Measurements from ENCODE around the gene KIAA1671. TPM values are rescaled to one million over a fixed set of nuclear protein-coding genes. Genes with fewer than 3 reads are reported as not detected.
A peak's percentile ranks its signal among the peaks of the same experiment; 100 is the strongest.

Gene KIAA1671
- total RNA-seq, 1 donor from 2014 or later, result 46.7 TPM

DNA sequence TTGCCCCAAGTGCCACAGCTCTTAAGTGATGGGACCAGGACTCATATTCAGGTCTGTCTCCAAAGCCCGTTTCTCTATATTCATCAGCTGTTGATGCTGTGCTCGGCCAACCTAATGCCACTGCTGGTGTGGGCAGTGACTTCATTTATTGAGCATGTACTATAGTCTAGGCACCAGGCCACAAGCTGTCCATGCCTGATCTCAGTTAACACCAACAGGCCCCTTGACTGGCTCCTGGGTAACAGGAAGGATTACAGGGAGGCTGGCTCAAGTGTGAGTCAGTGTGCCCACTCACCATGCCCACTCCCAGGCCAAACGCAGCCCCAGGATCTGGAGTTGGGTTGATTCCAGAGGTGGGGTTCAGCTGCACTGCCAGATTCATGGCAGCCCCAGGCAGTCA, 258.3 kb downstream of the KIAA1671 start:
- H3K27ac ChIP-seq, result no peak overlapping the region
- H3K9me3 ChIP-seq, result no peaks in the 10 kb centered on the region
- TF ChIP-seq, protein P1, sequence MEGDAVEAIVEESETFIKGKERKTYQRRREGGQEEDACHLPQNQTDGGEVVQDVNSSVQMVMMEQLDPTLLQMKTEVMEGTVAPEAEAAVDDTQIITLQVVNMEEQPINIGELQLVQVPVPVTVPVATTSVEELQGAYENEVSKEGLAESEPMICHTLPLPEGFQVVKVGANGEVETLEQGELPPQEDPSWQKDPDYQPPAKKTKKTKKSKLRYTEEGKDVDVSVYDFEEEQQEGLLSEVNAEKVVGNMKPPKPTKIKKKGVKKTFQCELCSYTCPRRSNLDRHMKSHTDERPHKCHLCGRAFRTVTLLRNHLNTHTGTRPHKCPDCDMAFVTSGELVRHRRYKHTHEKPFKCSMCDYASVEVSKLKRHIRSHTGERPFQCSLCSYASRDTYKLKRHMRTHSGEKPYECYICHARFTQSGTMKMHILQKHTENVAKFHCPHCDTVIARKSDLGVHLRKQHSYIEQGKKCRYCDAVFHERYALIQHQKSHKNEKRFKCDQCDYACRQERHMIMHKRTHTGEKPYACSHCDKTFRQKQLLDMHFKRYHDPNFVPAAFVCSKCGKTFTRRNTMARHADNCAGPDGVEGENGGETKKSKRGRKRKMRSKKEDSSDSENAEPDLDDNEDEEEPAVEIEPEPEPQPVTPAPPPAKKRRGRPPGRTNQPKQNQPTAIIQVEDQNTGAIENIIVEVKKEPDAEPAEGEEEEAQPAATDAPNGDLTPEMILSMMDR (IDR thresholded peaks at IDR 0.05), result no peak
- no peak for DNase-seq
- intact Hi-C loops (cut with DNase I), result no loop called here
- H3K4me3 ChIP-seq, result no peak overlapping the region
- no peak for ATAC-seq
- H3K4me1 ChIP-seq, result no peaks in the 10 kb centered on the region
- H3K27me3 ChIP-seq, result no peaks in the 10 kb centered on the region
- H3K36me3 ChIP-seq, result no peaks in the 10 kb centered on the region

DNA sequence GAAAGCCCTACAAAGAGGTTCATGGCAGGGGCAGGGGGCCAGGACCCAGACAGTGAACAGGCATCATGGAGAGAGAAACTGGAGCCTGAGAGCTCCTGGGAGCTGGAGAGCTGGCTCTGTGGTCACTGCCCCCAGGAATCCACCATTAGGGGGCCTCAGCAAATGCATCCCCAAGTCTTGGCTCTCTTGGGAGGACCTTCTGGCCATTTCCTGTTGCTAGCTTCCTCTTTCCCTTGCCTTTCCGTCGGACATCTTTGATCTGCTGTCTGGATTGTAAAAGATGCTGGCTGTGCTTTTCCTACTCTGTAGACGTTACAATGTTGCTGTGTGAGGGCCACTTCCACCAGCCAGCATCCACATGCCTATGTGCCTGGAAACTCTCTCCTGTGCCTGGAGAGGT, 259.8 kb downstream of the KIAA1671 start:
- no peak for ATAC-seq
- no peak overlapping the region for H3K27ac ChIP-seq
- no peak for DNase-seq
- H3K4me1 ChIP-seq, result no peaks in the 10 kb centered on the region
- H3K27me3 ChIP-seq, result peaks cover 5% of the 10 kb centered on the region
- H3K9me3 ChIP-seq, result no peaks in the 10 kb centered on the region
- TF ChIP-seq, protein P1 (IDR thresholded peaks at IDR 0.05), result no peak
- H3K36me3 ChIP-seq, result no peaks in the 10 kb centered on the region
- intact Hi-C loops (cut with DNase I), result no loop called here
- H3K4me3 ChIP-seq, result no peak overlapping the region

DNA sequence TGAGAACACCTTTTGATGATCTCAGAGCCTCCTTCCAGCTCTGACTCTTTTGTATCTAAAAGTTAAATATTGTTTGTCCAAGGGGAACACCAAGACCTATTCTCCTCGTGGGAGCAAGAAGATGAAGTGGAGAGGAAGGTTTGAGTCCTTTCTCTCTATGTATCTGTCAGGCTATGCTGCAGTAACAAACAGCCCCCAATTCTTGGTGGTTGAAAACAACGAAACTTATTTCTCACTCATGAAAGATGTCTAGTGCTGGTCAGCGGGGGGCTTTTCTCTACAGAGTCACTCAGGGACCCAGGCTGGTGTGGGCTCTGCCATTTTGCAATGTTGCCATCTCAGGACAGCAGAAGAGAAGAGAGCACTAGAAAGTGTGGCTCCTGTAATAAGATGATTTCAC, 260.7 kb downstream of the KIAA1671 start:
- no peak for ATAC-seq
- intact Hi-C loops (cut with DNase I), result no loop called here

DNA sequence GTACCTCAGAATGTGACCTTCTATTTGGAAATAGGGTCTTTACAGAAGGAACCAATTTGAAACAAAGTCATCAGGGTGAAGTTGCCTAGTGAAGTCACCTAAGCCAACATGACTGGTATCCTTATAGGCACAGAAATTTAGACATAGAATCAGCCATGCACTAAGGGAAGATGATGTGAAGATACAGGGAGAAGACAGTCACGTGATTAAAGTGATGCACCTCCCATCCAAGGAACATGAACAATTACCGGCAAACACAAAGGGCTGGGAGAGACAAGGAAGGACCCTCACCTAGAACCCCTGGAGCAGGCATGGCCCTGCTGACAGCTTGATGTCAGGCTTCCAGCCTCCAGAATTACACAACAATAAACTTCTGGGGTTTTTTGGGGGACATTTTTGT, 263.7 kb downstream of the KIAA1671 start:
- no peak for DNase-seq
- Histone ChIP-seq H3K9me3 (no peaks in the 10 kb centered on the region), H3K27ac (no peak overlapping the region), H3K27me3 (peaks cover 5% of the 10 kb centered on the region), H3K36me3 (no peaks in the 10 kb centered on the region), H3K4me1 (no peaks in the 10 kb centered on the region), H3K4me3 (no peak overlapping the region)
- ATAC-seq, result no peak
- TF ChIP-seq, protein P1 (IDR thresholded peaks at IDR 0.05), result no peak
- intact Hi-C loops (cut with DNase I), result no loop called here

More for the DNA sequence above, 260.7 kb downstream of the KIAA1671 start:
- no peak overlapping the region for H3K27ac ChIP-seq
- H3K9me3 ChIP-seq, result no peaks in the 10 kb centered on the region
- peak; percentile 11 for DNase-seq
- no peaks in the 10 kb centered on the region for H3K4me1 ChIP-seq
- H3K27me3 ChIP-seq, result peaks cover 5% of the 10 kb centered on the region
- no peak overlapping the region for H3K4me3 ChIP-seq
- no peaks in the 10 kb centered on the region for H3K36me3 ChIP-seq
- TF ChIP-seq, protein P1 (IDR thresholded peaks at IDR 0.05), result no peak

DNA sequence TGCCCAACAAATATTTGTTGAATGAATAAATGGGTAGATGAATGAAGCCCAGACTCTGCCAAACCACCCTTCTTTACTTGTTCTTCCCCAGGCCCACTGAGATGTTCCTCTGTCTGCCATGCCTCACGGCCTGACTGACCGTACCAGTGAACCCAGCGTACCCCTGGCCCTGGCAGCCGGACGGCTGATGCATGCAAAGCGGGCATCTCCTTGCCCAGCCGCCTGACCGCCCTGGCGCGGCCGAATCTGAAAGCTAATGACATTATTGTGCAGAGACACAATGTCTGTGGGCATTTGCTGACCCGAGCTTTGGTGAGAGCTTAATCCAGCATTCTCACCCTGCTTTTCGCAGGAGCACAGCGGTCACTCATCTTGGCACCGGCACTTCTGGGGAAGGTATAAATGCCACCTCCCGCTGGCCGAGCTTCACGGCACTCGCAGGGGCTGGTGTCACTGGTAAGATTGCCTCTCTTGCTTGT, 266.7 kb downstream of the KIAA1671 start, which contains the start of gene CRYBB2:
Gene CRYBB2, plus strand, starts transcription at position 429 of the 479 bp plus-strand sequence. CDS start 1,791 bp downstream, outside the sequence.
- TF ChIP-seq, protein P1 (IDR thresholded peaks at IDR 0.05), result no peak
- H3K4me1 ChIP-seq, result no peaks in the 10 kb centered on the region
- DNase-seq (no peak), ATAC-seq (no peak)
- H3K36me3 ChIP-seq, result no peaks in the 10 kb centered on the region
- intact Hi-C loops (cut with DNase I), result no loop called here
- peaks cover 5% of the 10 kb centered on the region for H3K27me3 ChIP-seq
- no peaks in the 10 kb centered on the region for H3K9me3 ChIP-seq
- no peak within 1 kb of the TSS for H3K4me3 ChIP-seq
- no peak within 1 kb of the TSS for H3K27ac ChIP-seq

DNA sequence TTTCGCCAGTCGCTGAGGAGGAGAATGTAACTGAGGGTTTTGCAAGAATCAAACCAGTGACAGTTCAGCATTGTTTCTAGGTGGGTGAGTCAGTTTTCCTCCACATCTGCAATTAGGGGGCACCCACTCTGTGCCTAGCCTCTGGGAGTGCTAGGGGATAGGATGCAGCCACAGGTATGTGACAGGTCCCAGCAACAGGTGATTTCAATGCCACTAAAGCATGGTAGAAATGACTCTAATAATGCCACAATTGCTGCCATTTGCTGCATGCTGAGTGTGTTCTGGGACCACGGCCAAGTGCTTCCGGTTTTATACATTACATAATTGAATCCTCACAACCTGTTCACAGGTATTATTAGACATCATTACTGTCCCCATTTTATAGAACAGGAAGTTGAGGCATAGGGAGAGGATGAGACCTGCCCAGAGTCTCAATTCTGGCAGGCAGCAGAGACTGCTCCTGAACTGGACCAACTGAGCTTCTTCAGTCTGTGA, 267.5 kb downstream of the KIAA1671 start:
- no peak overlapping the region for H3K27ac ChIP-seq
- TF ChIP-seq, protein P1 (IDR thresholded peaks at IDR 0.05), result no peak
- H3K27me3 ChIP-seq, result peaks cover 7% of the 10 kb centered on the region
- no peaks in the 10 kb centered on the region for H3K9me3 ChIP-seq
- no peaks in the 10 kb centered on the region for H3K4me1 ChIP-seq
- H3K36me3 ChIP-seq, result no peaks in the 10 kb centered on the region
- no peak for ATAC-seq
- no peak for DNase-seq
- H3K4me3 ChIP-seq, result no peak overlapping the region
- intact Hi-C loops (cut with DNase I), result no loop called here
